Neural progenitor cell (in vitro differentiated cells): ENCODE measurements around the gene CATSPERB.

Source experiments
- EZH2 ChIP-seq: fragments of 200-600 bp; sonication (generic); IDR thresholded peaks from 2 replicates; pipeline ENCODE4 v1.6.1; 2017; ENCODE audit warnings: antibody characterized with exemption, mild to moderate bottlenecking, moderate library complexity
- TF ChIP-seq, protein P1 (sequence below): fragments of 200-600 bp; sonication (generic); IDR thresholded peaks from 2 replicates; pipeline ENCODE4 v1.5.1; 2017; ENCODE audit warnings: antibody characterized with exemption, mild to moderate bottlenecking

DNA sequence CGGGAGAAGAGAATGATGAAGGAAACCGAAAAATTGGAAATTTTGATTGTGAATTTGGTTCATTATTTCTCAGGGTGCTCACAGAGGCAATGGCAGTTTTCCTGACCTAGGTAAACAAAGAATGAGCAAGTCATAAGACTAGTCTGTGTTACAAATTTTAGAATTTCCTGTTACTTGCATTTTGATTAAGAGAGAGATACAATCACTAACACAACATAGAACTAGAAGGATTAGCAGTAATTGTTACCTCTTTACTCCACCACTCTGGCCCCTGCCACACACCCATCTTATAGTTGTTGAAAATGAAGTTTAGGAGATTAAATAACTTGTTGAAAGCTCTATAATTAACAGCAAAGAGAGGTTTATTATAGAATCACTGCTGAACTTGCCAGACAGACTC is 62.0 kb downstream of the CATSPERB start:
- TF ChIP-seq EZH2: no peak
- TF ChIP-seq, protein P1, sequence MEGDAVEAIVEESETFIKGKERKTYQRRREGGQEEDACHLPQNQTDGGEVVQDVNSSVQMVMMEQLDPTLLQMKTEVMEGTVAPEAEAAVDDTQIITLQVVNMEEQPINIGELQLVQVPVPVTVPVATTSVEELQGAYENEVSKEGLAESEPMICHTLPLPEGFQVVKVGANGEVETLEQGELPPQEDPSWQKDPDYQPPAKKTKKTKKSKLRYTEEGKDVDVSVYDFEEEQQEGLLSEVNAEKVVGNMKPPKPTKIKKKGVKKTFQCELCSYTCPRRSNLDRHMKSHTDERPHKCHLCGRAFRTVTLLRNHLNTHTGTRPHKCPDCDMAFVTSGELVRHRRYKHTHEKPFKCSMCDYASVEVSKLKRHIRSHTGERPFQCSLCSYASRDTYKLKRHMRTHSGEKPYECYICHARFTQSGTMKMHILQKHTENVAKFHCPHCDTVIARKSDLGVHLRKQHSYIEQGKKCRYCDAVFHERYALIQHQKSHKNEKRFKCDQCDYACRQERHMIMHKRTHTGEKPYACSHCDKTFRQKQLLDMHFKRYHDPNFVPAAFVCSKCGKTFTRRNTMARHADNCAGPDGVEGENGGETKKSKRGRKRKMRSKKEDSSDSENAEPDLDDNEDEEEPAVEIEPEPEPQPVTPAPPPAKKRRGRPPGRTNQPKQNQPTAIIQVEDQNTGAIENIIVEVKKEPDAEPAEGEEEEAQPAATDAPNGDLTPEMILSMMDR: no peak
